ENCODE data around the gene GRID2IP. TPM values are rescaled to one million over a fixed set of nuclear protein-coding genes. Genes with fewer than 3 reads are reported as not detected.
A peak's percentile ranks its signal among the peaks of the same experiment; 100 is the strongest.
"Not testable (repeated sequence)": the region's sequence is repeated elsewhere in the genome, so short reads cannot be mapped to it uniquely, and the experiment has no call there.

GRID2IP gene
- total RNA-seq, 3 donors from 2014 or later, result 0.41 to 1.0 (median 0.58) TPM

GRCh38 chr7:6465862-6466261 lies 85.4 kb downstream of the GRID2IP start:
- TF ChIP-seq, protein P1, sequence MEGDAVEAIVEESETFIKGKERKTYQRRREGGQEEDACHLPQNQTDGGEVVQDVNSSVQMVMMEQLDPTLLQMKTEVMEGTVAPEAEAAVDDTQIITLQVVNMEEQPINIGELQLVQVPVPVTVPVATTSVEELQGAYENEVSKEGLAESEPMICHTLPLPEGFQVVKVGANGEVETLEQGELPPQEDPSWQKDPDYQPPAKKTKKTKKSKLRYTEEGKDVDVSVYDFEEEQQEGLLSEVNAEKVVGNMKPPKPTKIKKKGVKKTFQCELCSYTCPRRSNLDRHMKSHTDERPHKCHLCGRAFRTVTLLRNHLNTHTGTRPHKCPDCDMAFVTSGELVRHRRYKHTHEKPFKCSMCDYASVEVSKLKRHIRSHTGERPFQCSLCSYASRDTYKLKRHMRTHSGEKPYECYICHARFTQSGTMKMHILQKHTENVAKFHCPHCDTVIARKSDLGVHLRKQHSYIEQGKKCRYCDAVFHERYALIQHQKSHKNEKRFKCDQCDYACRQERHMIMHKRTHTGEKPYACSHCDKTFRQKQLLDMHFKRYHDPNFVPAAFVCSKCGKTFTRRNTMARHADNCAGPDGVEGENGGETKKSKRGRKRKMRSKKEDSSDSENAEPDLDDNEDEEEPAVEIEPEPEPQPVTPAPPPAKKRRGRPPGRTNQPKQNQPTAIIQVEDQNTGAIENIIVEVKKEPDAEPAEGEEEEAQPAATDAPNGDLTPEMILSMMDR (IDR thresholded peaks at IDR 0.05), result no peak
- DNase-seq (no peak), ATAC-seq (no peak)
- H3K4me1 ChIP-seq (ENCODE audit: low read depth), result no peaks in the 10 kb centered on the region
- no peaks in the 10 kb centered on the region for H3K9me3 ChIP-seq
- intact Hi-C loops (cut with DNase I, micrococcal nuclease), result no loop called here
- no peak overlapping the region for H3K4me3 ChIP-seq
- H3K36me3 ChIP-seq (ENCODE audit: low read depth), result peaks cover 35% of the 10 kb centered on the region

- H3K9me3 ChIP-seq; H3K4me3 ChIP-seq; intact Hi-C loops (cut with DNase I, micrococcal nuclease); DNase-seq; ATAC-seq; H3K4me1 ChIP-seq (ENCODE audit: low read depth): not testable (repeated sequence)
- peaks cover 31% of the 10 kb centered on the region for H3K36me3 ChIP-seq (ENCODE audit: low read depth)
These were observed 87.7 kb downstream of the GRID2IP start for GRCh38 chr7:6463609-6464008.

GRCh38 chr7:6461946-6462550 lies 89.2 kb downstream of the GRID2IP start:
- intact Hi-C loops (cut with DNase I, micrococcal nuclease), result no loop called here
- H3K36me3 ChIP-seq (ENCODE audit: low read depth), result peaks cover 18% of the 10 kb centered on the region
- no peaks in the 10 kb centered on the region for H3K9me3 ChIP-seq
- DNase-seq (no peak), ATAC-seq (no peak)
- TF ChIP-seq, protein P1 (IDR thresholded peaks at IDR 0.05), result no peak
- H3K4me3 ChIP-seq, result no peak overlapping the region
- H3K4me1 ChIP-seq (ENCODE audit: low read depth), result no peaks in the 10 kb centered on the region

DNA sequence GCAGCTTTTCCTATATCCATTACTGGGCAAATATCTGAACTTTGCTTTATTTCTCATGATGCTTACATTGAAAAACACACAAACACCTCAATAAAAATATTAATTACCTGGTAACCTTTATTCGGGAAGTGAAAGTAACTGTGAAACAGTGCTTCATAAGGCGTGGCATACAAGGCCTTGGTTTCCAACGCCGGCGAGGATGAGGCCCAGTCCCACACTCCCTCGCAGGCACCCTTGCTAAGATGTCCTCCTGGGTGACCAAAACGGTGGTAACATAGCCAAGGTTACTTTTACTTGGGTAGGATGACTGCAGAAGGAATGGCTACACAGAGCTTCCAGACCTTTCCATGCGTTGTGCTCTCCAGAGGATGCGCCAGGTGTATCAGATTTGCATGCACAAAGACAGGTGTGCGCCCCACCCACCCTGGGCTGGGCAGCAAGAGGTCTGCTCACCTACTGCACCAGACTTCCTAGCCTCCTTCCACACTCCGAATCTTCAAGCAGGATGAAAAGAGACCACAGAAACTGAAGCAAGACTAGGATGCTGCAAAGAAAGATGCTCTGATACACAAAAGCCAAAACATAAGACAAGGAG lies 90.2 kb downstream of the GRID2IP start:
- TF ChIP-seq, protein P1 (IDR thresholded peaks at IDR 0.05), result no peak
- Histone ChIP-seq H3K4me3 (no peak overlapping the region), H3K4me1 (ENCODE audit: low read depth) (no peaks in the 10 kb centered on the region), H3K36me3 (ENCODE audit: low read depth) (peaks cover 15% of the 10 kb centered on the region), H3K9me3 (no peaks in the 10 kb centered on the region)
- DNase-seq (no peak), ATAC-seq (peak; percentile 63)
- intact Hi-C loops (cut with DNase I, micrococcal nuclease), result no loop called here

DNA sequence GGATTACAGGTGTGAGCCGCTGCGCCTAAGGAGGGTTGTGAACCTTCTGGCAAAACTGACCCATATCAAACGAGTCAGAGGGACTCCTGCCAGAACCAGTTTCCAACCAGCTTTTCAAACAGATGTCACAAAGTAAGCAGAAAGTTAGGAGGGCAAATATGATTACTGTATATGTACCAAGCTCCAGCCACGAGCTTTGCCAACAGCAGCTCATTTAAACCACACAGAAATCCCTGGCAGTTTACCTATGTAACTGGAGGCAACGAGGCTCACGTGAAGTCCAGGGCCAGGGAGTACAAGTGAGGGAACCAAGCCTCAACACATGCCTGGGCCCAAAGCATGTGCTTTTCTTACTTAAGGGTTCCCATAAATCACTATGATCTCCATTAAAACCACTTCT lies 91.0 kb downstream of the GRID2IP start:
- intact Hi-C loops (cut with DNase I, micrococcal nuclease), result no loop called here

DNA sequence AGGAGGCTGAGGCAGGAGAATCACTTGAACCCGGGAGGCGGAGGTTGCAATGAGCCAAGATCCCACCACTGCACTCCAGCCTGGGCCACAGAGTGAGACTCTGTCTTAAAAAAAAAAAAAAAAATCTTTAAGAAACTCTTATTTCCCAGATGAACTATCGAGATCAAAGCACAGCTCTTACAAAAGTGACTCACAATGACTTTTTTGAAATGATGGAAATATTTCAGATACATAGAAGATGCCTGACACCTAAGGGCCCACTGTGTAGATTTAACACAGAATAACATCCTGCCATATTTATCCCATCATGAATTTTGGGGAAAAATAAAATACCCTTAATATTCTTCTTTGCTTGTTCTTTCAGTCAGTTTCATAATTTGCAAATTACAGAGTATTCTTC lies 92.6 kb downstream of the GRID2IP start:
- DNase-seq; H3K4me3 ChIP-seq; H3K36me3 ChIP-seq (ENCODE audit: low read depth); ATAC-seq; H3K9me3 ChIP-seq; intact Hi-C loops (cut with DNase I, micrococcal nuclease); H3K4me1 ChIP-seq (ENCODE audit: low read depth): not testable (repeated sequence)

More for the DNA sequence above, 91.0 kb downstream of the GRID2IP start:
- ATAC-seq (peak; percentile 53), DNase-seq (no peak)
- Histone ChIP-seq H3K36me3 (ENCODE audit: low read depth) (peaks cover 8% of the 10 kb centered on the region), H3K4me3 (no peak overlapping the region), H3K9me3 (no peaks in the 10 kb centered on the region), H3K4me1 (ENCODE audit: low read depth) (no peaks in the 10 kb centered on the region)
- TF ChIP-seq, protein P1 (IDR thresholded peaks at IDR 0.05), result no peak

Data from mucosa of descending colon (tissue), 3 donors.